DOHH2 (cell line): Measurements from ENCODE around the gene SLCO2A1.

ENCODE experiments used
- H3F3A ChIP-seq: fragments of 200-600 bp; sonication (generic), shearing (Covaris generic); 2 replicates; pipeline ENCODE4 v1.6.0; 2016; ENCODE audit warnings: antibody characterized with exemption, mild to moderate bottlenecking; ENCODE audit not compliant: control insufficient read depth, insufficient read depth
- H3K27ac ChIP-seq: fragments of 200-600 bp; sonication (generic); 2 replicates; pipeline ENCODE4 v1.5.1; 2014; ENCODE audit warnings: low read depth, mild to moderate bottlenecking, low read length, moderate library complexity
- H3K27me3 ChIP-seq: fragments of 200-600 bp; sonication (generic); 2 replicates; pipeline ENCODE4 v1.6.1; 2014; ENCODE audit warnings: mild to moderate bottlenecking, low read length, mixed read lengths; ENCODE audit not compliant: control insufficient read depth
- H3K36me3 ChIP-seq: fragments of 200-600 bp; sonication (generic); 2 replicates; pipeline ENCODE4 v1.6.1; 2014; ENCODE audit warnings: mild to moderate bottlenecking, low read length, moderate library complexity, mixed read lengths; ENCODE audit not compliant: control insufficient read depth
- H3K4me1 ChIP-seq: fragments of 200-600 bp; sonication (generic); 2 replicates; pipeline ENCODE4 v1.6.1; 2014; ENCODE audit warnings: mild to moderate bottlenecking, low read length, mixed read lengths; ENCODE audit not compliant: control insufficient read depth
- H3K4me2 ChIP-seq: fragments of 200-600 bp; sonication (generic); 2 replicates; pipeline ENCODE4 v1.6.0; 2014; ENCODE audit warnings: mild to moderate bottlenecking, low read length, moderate library complexity
- H3K4me3 ChIP-seq: fragments of 200-600 bp; sonication (generic); 2 replicates; pipeline ENCODE4 v1.5.1; 2014; ENCODE audit warnings: mild to moderate bottlenecking, low read length, mixed read lengths
- H3K79me2 ChIP-seq: fragments of 200-600 bp; sonication (generic); 2 replicates; pipeline ENCODE4 v1.6.1; 2014; ENCODE audit warnings: mild to moderate bottlenecking, low read length, mixed read lengths; ENCODE audit not compliant: control insufficient read depth
- H3K9me2 ChIP-seq: fragments of 200-600 bp; sonication (generic); replicated peaks from 2 replicates; pipeline ENCODE4 v1.6.1; 2014; ENCODE audit warnings: mild to moderate bottlenecking, low read length, mixed read lengths; ENCODE audit not compliant: control insufficient read depth
- H3K9me3 ChIP-seq: fragments of 200-600 bp; sonication (generic); 2 replicates; pipeline ENCODE4 v1.6.1; 2014; ENCODE audit warnings: antibody characterized with exemption, low read length, mixed read lengths; ENCODE audit not compliant: control insufficient read depth, insufficient read depth
- H4K20me1 ChIP-seq: fragments of 200-600 bp; sonication (generic); 2 replicates; pipeline ENCODE4 v1.6.0; 2014; ENCODE audit warnings: low read depth, mild to moderate bottlenecking, antibody characterized with exemption, low read length, moderate library complexity; ENCODE audit not compliant: control insufficient read depth, insufficient read depth
- EZH2phosphoT487 ChIP-seq: fragments of 200-600 bp; sonication (generic); IDR thresholded peaks from 2 replicates; pipeline ENCODE4 v1.6.1; 2017; ENCODE audit warnings: borderline replicate concordance, mild to moderate bottlenecking, antibody characterized with exemption, low read length, moderate library complexity, mixed read lengths
- TF ChIP-seq, protein P1 (sequence below): fragments of 200-600 bp; sonication (generic); IDR thresholded peaks from one replicate; pipeline ENCODE4 v1.5.1; 2014; ENCODE audit warnings: antibody characterized with exemption, mild to moderate bottlenecking, low read depth, low read length; ENCODE audit not compliant: poor library complexity, severe bottlenecking

SLCO2A1 gene

DNA sequence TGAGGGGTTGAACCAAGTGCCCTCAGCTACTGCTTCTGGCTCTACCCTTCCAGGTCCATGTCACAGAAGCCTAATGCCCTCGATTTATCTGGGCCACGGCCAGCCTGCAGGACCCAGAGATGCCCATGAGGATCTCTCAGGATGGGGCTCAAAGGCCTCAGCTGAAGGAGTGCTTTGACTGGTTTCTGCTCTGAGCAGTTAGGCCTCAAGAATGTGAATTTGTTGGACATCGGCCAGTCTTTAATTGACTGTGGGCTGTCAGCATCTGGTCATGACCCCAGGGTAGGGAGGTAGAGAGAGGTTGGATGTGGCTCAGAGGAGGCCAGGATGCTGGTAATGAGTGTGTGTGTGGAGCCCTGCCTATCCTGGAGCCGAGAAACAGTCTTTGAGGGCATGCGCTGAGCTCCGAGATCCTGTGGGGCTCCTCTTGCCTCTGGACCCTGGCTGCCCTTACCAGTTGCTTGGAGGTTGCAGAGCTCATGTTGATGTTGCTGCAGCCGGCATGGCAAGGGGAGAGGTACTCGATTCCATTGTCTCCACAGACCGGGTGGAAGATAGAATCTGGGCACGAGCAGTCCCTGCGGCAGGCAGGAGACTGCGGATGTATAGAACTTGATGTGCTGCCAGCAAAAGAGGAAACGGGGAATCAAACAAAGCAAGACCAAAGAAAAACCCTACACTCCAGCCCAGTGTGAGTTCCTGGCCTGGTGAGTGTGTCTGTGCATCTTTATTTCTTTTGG lies 84.9 kb downstream of the SLCO2A1 start:
- Histone ChIP-seq H3K4me1 (no peaks in the 10 kb centered on the region), H3K79me2 (no peaks in the 10 kb centered on the region), H3K27me3 (no peaks in the 10 kb centered on the region), H3K4me3 (no peak overlapping the region), H3F3A (no peaks in the 10 kb centered on the region), H3K27ac (no peak overlapping the region), H3K36me3 (no peaks in the 10 kb centered on the region), H4K20me1 (no peaks in the 10 kb centered on the region), H3K9me3 (no peaks in the 10 kb centered on the region), H3K4me2 (no peak overlapping the region), H3K9me2 (no peaks in the 10 kb centered on the region)
- TF ChIP-seq, protein P1, sequence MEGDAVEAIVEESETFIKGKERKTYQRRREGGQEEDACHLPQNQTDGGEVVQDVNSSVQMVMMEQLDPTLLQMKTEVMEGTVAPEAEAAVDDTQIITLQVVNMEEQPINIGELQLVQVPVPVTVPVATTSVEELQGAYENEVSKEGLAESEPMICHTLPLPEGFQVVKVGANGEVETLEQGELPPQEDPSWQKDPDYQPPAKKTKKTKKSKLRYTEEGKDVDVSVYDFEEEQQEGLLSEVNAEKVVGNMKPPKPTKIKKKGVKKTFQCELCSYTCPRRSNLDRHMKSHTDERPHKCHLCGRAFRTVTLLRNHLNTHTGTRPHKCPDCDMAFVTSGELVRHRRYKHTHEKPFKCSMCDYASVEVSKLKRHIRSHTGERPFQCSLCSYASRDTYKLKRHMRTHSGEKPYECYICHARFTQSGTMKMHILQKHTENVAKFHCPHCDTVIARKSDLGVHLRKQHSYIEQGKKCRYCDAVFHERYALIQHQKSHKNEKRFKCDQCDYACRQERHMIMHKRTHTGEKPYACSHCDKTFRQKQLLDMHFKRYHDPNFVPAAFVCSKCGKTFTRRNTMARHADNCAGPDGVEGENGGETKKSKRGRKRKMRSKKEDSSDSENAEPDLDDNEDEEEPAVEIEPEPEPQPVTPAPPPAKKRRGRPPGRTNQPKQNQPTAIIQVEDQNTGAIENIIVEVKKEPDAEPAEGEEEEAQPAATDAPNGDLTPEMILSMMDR: no peak
- TF ChIP-seq EZH2phosphoT487: no peak

DNA sequence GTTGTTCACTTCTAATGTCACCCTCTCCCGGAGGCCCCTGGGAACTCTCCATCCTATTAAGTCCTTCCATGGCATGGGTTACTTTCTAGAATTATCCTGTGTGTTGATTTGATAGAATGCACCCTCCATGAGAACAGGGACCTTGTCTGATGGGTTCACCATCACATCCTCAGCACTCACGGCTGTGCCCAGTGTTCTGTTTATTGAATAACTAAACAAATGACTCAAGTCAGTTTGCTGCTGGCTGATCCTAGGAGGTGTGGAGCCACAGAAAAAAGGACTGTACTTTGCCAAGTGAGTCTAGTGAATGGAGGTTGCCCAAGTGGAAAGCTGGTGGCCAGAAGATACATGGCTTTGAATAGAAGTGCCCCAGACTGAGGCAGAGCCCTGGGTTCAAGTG lies 85.5 kb downstream of the SLCO2A1 start:
- Histone ChIP-seq H3K27me3 (no peaks in the 10 kb centered on the region), H3K9me2 (no peaks in the 10 kb centered on the region), H3K36me3 (no peaks in the 10 kb centered on the region), H3F3A (no peaks in the 10 kb centered on the region), H3K79me2 (no peaks in the 10 kb centered on the region), H3K4me1 (no peaks in the 10 kb centered on the region), H3K4me3 (no peak overlapping the region), H3K9me3 (no peaks in the 10 kb centered on the region), H3K27ac (no peak overlapping the region), H3K4me2 (no peak overlapping the region), H4K20me1 (no peaks in the 10 kb centered on the region)
- no peak for TF ChIP-seq EZH2phosphoT487
- TF ChIP-seq, protein P1: no peak

DNA sequence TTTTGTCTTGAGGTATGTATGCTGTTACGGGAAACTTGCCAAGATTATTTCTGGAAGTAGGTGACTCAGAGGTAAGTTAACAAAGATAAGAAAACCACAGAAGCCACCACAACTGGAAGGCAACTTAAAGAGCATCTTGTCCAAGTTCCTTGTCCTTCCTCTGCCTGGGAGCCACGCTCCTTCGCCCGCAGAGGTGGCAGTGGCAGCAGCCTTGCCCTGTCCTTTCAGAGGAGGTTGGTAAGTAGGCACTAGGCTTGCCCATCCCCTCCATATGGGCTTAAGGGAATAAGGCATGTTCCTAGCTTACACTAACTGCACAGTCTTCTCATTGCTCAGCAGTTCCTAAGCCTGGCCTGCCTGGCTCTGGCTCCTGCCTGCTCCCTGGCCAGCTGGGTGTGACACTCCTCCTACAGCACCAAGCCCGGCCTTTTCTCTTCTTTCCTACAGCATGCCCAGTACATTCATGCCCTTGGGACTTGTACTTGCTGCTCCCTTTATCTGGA lies 86.0 kb downstream of the SLCO2A1 start:
- H3K79me2 ChIP-seq: no peaks in the 10 kb centered on the region
- no peak overlapping the region for H3K27ac ChIP-seq
- no peak for TF ChIP-seq EZH2phosphoT487
- TF ChIP-seq, protein P1: no peak

More for the DNA sequence above, 86.0 kb downstream of the SLCO2A1 start:
- Histone ChIP-seq H3K4me2 (no peak overlapping the region), H3K27me3 (no peaks in the 10 kb centered on the region), H3K36me3 (no peaks in the 10 kb centered on the region), H3K9me2 (no peaks in the 10 kb centered on the region), H3K9me3 (no peaks in the 10 kb centered on the region), H4K20me1 (no peaks in the 10 kb centered on the region), H3K4me1 (no peaks in the 10 kb centered on the region), H3K4me3 (no peak overlapping the region), H3F3A (no peaks in the 10 kb centered on the region)
